NOMO-1 treated with DMSO at 0.1 percent for 48 hours (cell line): ENCODE results near the gene YARS1.
"Not testable (repeated sequence)": the region's sequence is repeated elsewhere in the genome, so short reads cannot be mapped to it uniquely, and the experiment has no call there.

Experiments
- DNase-seq: peaks from one replicate; lab custom pipeline; 2025; ENCODE audit not compliant: unreplicated experiment; lab: John Stamatoyannopoulos, UW

Gene YARS1

GRCh38 chr1:32817815-32818786 is 943 bp upstream of the YARS1 start:
- peak; percentile 41 for DNase-seq

GRCh38 chr1:32816676-32817158 is 441 bp downstream of the YARS1 start:
- peak; percentile 52 for DNase-seq

- no peak for DNase-seq
Measured at GRCh38 chr1:32813941-32814739, 3.0 kb downstream of the YARS1 start.

GRCh38 chr1:32811917-32812316 is 5.2 kb downstream of the YARS1 start:
- no peak for DNase-seq

- no peak for DNase-seq
Measured at GRCh38 chr1:32811265-32811664, 5.9 kb downstream of the YARS1 start.

- no peak for DNase-seq
Measured at GRCh38 chr1:32810358-32810757, 6.8 kb downstream of the YARS1 start.

GRCh38 chr1:32808580-32808979 is 8.6 kb downstream of the YARS1 start:
- DNase-seq, result no peak

- DNase-seq, result no peak
Measured at GRCh38 chr1:32806910-32807523, 10.1 kb downstream of the YARS1 start.

GRCh38 chr1:32806290-32806689 is 10.9 kb downstream of the YARS1 start:
- no peak for DNase-seq

GRCh38 chr1:32804460-32804859 is 12.7 kb downstream of the YARS1 start:
- DNase-seq, result not testable (repeated sequence)

GRCh38 chr1:32801096-32801715 is 16.0 kb downstream of the YARS1 start:
- no peak for DNase-seq

GRCh38 chr1:32798679-32799416 is 18.3 kb downstream of the YARS1 start:
- DNase-seq, result no peak

- DNase-seq, result no peak
Measured at GRCh38 chr1:32798191-32798590, 19.0 kb downstream of the YARS1 start.

GRCh38 chr1:32797456-32797855 is 19.7 kb downstream of the YARS1 start:
- no peak for DNase-seq

GRCh38 chr1:32795763-32796162 is 21.4 kb downstream of the YARS1 start:
- not testable (repeated sequence) for DNase-seq

- DNase-seq, result no peak
Measured at GRCh38 chr1:32791881-32792280, 25.3 kb downstream of the YARS1 start.

- DNase-seq, result not testable (repeated sequence)
Measured at GRCh38 chr1:32789356-32789755, 27.8 kb downstream of the YARS1 start.

GRCh38 chr1:32786856-32787255 is 30.3 kb downstream of the YARS1 start:
- DNase-seq, result no peak

GRCh38 chr1:32784817-32785216 is 32.3 kb downstream of the YARS1 start:
- DNase-seq, result no peak

GRCh38 chr1:32783851-32784250 is 33.3 kb downstream of the YARS1 start:
- no peak for DNase-seq
